HG02970 (cell line): Measurements from ENCODE around the gene SSBP4.
"Not testable (repeated sequence)": the region's sequence is repeated elsewhere in the genome, so short reads cannot be mapped to it uniquely, and the experiment has no call there.

Experiments
- ATAC-seq: cut with Tn5 transposase; IDR thresholded peaks from one replicate; pipeline ENCODE4 v1.9.1; 2021; ENCODE audit warnings: mild to moderate bottlenecking, moderate library complexity, moderate number of reproducible peaks; ENCODE audit not compliant: unreplicated experiment, low FRiP score

The SSBP4 gene

DNA sequence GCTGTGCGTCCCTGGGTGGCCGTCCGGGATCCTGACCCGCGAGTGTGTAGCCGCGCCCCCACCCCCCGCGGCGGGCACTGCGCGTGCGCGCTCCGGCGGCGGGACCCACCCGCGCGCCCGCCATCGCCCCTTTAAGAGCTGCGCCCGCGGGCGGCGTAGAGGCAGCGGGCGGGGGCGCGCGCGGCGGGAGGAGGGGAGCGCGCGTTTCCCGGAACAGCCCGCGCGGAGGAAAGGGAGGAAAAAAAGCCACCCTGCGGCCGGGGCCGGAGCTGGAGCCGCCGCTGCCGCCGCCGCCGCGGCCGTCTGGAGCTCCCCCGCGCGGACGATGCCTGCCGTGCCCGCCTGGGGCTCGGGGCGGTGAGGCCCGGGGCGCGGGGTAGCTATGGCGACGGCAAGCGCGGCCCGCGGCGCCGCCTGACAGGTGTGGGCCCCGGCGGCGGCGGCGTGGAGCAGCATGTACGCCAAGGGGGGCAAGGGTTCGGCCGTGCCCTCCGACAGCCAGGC lies at the start of gene SSBP4:
Gene SSBP4 (plus strand): TSS at position 204 of the 504 bp plus-strand sequence. CDS start 251 bp downstream, at position 455.
- no peak for ATAC-seq

DNA sequence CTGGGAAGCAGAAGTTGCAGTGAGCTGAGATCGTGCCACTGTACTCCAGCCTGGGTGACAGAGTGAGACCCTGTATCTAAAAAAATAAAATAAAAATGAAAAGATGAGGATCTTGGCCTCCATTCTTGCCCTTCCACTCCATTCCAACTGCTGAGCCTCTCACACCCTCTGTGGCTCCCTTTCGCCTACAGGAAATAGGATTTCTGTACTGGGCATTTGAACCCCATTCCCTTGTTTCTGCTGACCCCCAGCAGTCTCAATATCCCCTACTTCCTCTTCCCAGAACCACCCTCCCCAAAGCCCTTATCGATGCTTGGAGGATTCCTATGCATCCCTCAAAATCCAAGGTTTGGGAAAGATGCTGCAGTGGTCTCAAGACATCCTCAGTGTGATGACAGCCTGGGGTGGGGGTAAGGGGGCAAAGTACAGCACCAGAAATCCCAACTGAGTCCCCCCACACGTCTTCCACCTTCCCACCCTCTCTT lies 45.7 kb upstream of the SSBP4 start:
- no peak for ATAC-seq

DNA sequence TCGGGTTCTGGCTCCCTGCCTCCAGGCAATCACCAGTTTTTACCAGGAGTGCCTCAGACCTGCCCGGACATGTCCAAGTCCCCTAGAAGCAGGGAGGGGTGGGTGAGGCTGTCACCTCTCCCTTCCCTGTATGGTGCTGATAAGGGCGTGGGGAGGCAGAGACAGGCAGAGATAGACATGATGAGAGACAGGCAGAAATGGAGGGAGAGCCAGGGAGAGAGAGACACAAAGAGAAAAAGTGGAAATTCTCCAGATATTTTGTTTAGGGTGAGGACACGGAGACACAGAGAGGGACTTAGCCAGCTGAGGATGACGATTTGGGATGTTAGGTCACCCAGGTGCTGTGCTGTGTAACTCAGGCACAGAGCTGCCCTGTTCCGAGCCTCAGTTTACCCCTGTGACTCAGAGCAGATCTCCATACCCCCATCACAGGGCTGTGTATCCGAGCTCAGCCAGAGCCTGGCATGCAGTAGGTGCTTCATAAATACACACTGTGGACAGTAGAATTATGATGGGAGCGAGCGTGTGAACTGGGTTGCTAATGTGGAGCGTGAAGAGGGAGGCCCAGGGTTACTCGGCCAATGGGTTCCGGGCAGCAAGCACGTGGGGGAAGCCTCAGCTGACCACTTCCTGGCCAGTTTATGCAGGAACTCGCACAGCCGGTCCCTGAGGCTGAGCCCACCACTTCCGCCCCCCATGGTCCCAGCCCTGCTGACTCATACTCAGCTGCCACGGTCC lies 45.1 kb upstream of the SSBP4 start:
- peak; percentile 71 for ATAC-seq

DNA sequence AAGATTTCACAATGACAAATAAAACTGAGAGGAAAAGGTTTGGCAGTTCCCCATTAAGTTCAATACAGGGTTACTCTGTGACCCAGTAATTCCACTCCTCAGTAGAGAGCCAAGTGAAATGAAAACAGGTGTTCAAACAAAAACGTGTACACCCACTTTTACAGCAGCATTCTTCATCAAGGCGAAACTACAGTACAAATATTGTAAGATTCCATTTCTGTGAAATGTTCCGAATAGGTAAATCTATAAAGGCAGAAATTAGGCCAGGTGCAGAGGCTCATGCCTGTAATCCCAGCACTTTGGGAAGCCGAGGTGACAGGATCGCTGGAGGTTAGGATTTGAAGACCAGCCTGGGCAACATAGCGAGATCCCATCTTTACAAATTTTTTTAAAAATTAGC lies 42.2 kb upstream of the SSBP4 start:
- ATAC-seq, result no peak

DNA sequence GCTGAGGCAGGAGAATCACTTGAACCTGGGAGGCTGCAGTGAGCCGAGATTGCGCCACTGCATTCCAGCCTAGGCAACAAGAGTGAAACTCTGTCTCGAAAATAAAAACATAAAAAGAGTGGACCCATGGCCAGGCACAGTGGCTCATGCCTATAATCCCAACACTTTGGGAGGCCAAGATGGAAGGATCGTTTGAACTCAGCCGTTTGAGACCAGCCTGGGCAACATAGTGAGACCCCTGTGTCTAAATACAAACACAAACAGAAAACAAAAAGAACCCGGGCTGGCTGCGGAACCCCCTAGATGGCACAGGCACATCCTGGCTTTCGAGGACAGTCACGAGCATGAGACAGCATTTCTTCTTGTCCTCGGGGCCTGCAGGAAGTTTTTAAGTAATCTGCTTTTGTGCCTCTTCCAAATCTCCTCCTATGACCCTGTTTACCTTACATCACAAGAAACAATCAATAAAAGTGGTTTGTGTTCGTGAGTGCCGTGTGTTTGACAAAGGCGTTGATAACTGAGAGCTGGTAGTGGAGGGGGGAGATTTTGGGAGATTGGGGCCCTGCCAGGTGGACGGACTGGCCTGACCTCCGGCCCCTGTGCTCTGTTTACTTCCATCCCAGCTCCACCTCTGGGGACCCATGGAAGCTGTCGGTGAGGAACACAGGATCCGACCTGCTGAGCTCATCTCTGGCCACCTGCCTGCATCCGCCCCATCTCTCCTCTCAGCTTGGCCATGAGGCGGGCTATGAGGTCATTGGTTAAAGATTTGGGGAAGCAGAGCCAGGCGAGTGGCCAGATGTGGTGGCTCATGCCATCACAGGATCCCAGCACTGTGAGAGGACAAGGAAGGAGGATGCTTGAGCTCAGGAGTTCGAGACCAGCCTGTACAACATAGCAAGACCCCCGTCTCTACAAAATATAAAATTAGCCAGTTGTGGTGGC lies 39.1 kb upstream of the SSBP4 start:
- ATAC-seq, result no peak

DNA sequence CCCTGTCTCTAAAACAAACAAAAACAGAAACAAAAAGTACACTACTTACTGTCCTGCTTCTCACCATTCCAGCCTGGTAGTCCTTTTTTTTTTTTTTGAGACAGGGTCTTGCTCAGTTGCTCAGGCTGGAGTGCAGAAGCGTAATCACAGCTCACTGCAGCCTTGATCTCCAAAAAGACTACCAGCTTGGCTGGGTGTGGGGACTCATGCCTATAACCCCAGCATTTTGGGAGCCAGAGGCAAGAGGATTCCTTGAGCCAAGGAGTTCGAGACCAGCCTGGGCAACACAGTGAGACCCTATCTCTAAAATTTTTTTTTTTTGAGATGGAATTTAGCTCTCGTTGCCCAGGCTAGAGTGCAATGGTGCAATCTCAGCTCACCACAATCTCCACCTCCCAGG lies 38.4 kb upstream of the SSBP4 start:
- ATAC-seq, result no peak

DNA sequence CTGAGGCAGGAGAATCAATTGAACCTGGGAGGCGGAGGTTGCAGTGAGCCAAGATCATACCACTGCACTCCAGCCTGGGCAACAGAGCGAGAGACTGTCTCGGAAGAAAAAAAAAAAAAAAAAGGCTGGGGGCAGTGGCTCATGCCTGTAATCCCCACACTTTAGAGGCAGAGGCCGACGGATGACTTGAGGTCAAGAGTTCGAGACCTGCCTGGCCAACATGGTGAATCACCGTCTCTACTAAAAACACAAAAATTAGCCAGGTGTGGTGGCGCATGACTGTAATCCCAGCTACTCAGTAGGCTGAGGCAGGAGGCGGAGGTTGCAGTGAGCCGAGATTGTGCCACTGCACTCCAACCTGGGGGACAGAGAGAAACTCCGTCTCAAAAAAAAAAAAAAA lies 35.6 kb upstream of the SSBP4 start:
- ATAC-seq, result not testable (repeated sequence)

DNA sequence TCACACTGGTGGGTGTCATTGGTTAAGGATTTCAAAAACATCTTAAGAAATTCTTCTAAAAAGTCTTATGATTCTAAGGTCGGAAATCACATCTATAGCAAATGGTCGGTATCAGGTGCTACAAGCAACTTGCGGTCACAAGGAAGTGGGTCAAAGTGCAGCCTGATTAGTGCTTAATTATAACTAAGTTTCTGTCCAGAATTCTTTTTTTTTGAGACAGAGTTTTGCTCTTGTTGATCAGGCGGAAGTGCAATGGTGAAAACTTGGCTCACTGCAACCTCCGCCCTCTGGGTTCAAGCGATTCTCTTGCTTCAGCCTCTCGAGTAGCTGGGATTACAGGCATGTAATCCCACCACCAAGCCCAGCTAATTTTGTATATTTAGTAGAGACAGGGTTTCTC lies 34.4 kb upstream of the SSBP4 start:
- no peak for ATAC-seq

DNA sequence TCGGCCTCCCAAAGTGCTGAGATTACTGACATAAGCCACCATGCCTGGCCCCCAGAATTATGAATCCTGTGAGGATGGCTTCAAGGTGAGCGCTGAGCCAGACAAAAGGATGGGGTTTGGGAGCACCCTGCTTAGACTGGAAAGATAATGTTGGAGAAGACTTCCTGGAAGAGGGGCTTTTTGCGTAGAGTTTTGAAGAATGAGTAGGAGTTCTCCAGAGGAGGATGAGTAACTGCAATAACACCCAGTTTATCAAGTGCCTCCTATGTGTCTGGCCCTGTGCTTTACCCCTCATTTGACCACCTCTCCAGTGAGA lies 33.9 kb upstream of the SSBP4 start:
- no peak for ATAC-seq

DNA sequence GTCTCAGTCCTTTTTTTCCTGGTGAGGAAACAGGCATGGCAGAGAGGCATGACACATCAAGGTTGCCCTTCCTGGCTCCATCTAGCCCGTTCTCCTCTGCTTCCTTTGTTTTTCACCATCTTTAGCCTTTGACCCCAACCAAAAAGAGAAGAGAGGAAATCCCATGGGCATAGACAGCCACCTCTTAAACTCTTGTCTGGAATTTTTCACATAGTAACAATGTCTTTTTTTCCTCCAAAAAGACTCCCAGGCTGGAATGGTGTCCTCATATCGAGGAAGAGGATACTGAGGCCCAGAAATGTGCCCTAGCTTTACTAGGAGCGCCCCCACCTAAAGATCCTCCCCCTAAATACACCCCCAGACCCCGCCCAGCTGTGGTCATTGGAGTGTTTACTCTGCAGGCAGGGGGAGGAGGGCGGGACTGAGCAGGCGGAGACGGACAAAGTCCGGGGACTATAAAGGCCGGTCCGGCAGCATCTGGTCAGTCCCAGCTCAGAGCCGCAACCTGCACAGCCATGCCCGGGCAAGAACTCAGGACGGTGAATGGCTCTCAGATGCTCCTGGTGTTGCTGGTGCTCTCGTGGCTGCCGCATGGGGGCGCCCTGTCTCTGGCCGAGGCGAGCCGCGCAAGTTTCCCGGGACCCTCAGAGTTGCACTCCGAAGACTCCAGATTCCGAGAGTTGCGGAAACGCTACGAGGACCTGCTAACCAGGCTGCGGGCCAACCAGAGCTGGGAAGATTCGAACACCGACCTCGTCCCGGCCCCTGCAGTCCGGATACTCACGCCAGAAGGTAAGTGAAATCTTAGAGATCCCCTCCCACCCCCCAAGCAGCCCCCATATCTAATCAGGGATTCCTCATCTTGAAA lies 33.3 kb upstream of the SSBP4 start, which contains the start of gene GDF15:
Gene GDF15 (plus strand): TSS at position 484 of the 868 bp plus-strand sequence. CDS start 32 bp downstream, at position 516.
- no peak for ATAC-seq

DNA sequence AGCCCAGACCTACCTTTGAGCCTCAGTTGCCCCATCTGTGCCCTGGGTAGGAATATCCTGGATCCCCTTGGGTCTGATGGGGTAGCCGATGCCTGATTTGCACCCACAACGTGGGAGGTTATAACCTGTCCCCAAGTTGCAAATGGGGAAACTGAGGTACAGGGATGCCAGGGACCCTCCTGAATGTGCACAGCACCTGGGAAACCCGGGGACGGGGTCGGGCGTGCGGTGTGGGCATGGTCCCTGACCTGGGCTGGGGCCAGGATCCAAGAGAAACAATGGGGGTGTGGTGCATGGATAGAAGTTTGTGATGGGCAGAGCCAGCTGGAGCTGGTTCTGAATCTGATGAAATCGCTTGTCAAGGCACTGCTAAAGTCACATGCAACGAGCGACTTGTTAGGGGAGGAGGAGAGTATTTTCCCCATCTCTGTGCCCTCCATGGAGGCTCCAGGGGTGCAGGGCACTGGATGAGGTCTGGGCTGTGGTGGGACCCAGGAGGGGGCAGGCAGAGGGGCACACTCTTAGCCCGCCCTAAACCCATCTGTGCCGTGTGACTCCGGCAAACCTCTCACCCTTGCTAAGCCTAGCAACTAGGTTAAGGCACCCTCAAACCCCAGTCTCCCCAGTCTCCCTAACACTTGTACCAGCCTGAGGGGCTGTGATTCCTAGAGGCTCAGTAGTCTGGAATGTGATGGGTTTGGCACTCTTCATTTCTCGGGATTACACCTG lies 32.5 kb upstream of the SSBP4 start:
- ATAC-seq, result no peak

DNA sequence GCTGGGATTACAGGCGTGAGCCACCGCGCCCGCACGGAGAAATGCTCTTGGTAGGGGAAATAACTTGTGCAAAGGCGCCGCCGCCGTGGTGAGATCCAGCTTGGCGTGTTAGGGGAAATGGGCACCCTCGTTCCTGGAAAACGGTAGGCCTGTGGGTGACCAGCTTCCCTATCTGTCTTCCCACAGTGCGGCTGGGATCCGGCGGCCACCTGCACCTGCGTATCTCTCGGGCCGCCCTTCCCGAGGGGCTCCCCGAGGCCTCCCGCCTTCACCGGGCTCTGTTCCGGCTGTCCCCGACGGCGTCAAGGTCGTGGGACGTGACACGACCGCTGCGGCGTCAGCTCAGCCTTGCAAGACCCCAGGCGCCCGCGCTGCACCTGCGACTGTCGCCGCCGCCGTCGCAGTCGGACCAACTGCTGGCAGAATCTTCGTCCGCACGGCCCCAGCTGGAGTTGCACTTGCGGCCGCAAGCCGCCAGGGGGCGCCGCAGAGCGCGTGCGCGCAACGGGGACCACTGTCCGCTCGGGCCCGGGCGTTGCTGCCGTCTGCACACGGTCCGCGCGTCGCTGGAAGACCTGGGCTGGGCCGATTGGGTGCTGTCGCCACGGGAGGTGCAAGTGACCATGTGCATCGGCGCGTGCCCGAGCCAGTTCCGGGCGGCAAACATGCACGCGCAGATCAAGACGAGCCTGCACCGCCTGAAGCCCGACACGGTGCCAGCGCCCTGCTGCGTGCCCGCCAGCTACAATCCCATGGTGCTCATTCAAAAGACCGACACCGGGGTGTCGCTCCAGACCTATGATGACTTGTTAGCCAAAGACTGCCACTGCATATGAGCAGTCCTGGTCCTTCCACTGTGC lies 30.9 kb upstream of the SSBP4 start:
- peak; percentile 54 for ATAC-seq

DNA sequence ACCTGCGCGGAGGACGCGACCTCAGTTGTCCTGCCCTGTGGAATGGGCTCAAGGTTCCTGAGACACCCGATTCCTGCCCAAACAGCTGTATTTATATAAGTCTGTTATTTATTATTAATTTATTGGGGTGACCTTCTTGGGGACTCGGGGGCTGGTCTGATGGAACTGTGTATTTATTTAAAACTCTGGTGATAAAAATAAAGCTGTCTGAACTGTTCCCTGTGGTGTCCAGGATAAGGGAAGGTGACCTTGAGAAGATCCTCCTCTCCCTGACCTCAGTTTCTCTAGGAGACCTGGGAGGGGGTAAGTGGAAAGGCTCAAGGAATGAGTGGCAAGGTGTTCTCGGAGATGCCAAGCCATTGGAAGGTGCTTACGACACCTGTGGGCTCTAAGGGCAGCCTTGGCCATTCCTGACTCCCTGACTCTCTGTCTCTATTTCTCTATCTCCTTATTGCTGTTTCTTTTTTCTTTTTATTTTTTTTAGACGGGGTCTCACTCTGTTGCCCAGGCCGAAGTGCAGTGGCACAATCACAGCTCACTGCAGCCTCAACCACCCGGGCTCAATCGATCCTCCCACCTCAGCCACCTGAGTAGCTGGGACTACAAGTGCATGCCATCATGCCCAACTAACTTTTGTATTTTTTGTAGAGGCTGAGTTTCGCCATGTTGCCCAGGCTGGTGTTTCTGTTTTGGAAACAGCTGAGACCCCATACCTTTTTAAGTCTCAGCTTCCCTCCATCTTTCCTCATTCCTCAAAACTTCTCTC lies 30.1 kb upstream of the SSBP4 start:
- ATAC-seq, result no peak

DNA sequence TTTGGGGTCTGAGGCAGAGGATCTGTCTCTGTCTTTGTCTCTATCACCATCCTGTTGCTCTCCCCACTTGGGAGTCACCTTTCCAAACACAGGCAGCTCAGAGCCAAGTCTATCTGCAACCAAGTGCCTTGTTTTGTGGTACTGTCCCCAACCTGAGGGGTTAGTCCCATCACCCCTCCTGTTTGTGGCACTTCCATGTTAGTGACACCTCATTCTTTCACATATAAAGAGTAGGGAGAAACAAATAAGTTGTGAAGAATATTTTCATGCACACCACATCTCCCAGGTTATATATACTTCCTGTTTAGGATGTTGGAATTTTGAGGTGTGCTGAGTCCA lies 29.5 kb upstream of the SSBP4 start:
- no peak for ATAC-seq

DNA sequence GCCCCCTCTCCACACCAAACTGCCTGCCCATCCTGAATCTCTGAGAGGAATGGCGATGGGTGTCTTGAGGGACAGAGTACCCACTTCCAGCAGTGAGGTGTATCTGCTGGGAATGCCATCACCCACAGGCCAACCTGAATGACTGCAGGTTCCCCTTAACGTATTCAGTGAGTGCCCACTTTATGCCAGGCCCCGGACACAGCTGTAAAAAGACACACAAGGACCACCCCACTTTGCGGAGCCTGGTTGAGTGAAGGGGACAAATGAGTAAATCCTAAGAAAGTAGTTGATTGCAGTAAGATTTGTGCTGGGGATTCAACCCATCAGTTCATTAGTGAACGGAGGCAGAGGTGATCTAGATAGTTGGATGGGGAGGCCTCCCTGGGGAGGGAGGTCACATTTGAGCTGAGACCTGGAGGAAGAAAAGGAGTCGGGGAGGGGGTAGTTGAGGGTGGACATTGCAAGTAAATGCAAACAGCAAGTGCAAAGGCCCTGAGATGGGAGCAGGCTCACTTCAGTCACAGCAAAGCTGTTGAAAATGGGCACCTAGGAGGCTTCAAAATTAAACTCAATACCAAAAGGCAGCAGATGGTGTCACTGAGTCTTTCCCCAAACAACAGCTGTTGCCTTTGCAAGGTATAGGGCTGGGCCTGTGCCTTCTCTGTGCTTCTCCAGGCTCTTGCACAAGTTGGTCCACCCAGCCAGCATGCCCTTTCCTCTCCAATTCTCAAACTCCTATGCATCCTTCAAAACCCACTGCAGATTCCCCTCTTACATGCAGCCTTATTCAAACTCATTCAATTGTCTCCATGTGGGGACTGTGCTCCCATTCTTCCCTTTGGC lies 28.9 kb upstream of the SSBP4 start:
- ATAC-seq, result no peak

DNA sequence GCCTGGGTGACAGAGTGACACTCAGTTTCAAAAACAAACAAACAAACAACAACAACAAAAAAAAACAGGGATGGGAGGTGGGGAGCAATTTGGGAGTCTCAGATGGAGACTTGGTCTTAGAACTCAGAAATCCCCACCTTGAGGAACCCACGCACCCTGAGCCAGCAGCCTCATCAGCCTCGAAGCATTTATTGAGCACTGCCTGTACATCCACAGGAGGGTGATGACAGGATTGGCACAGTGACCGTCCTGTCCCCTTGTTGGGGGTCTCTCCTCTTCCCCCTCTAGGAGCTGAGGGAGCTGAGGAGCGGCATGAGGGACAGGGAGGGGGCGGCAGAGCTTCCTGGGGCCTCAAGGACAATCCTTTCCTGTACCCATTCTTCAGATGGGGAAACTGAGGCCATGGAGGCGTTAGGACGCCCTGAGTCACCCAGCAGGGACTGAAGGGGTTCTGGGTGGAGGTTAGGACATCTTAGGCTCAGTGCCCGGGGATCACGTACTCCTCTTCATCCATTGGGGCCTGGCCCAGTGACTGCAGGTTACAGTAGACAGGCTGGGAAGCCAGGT lies 27.6 kb upstream of the SSBP4 start:
- no peak for ATAC-seq

DNA sequence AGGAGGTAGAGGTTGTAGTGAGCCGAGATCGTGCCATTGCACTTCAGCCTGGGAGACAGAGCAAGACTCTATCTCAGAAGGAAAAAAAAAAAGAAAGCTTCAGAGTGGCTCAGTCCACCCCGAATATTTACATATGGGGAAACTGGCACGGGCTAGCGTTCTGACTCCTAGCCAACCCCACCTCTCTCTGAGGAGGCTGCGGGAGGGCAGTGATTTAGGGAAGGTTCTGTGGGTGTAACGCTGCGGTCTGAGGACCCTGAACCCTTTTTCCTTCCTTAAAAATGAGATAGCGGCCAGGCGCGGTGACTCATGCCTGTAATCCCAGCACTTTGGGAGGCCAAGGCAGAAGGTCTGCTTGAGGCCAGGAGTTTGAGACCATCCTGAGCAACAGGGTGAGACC lies 26.8 kb upstream of the SSBP4 start:
- ATAC-seq, result no peak
